ENCODE data around the gene RAB37.
A peak's percentile ranks its signal among the peaks of the same experiment; 100 is the strongest.

RAB37 gene

GRCh38 chr17:74764751-74765286 is 27.8 kb downstream of the RAB37 start:
- TF ChIP-seq POLR2AphosphoS5 (IDR thresholded peaks at IDR 0.05; ENCODE audit: low read depth, low read length): no peak
- TF ChIP-seq PAX5 (IDR thresholded peaks at IDR 0.05; ENCODE audit: insufficient read depth, low read length, severe bottlenecking): no peak
- no peak for TF ChIP-seq POLR2A (IDR thresholded peaks at IDR 0.05; ENCODE audit: low read depth, low read length)
- TF ChIP-seq SPI1 (IDR thresholded peaks at IDR 0.05; ENCODE audit: low read depth, low read length): no peak
- no peak for TF ChIP-seq POU2F2 (IDR thresholded peaks at IDR 0.05; ENCODE audit: low read depth, low read length)
- TF ChIP-seq TAF1 (IDR thresholded peaks at IDR 0.05; ENCODE audit: low read depth, low read length): no peak
- DNase-seq (ENCODE audit: insufficient read length, low spot score) (no peak), FAIRE-seq (no peak)

GRCh38 chr17:74766413-74766812 is 29.4 kb downstream of the RAB37 start:
- DNase-seq (ENCODE audit: insufficient read length, low spot score): no peak
- TF ChIP-seq TAF1 (IDR thresholded peaks at IDR 0.05; ENCODE audit: low read depth, low read length): no peak
- no peak for TF ChIP-seq POLR2AphosphoS5 (IDR thresholded peaks at IDR 0.05; ENCODE audit: low read depth, low read length)
- no peak for TF ChIP-seq PAX5 (IDR thresholded peaks at IDR 0.05; ENCODE audit: insufficient read depth, low read length, severe bottlenecking)
- TF ChIP-seq POLR2A (IDR thresholded peaks at IDR 0.05; ENCODE audit: low read depth, low read length): no peak
- TF ChIP-seq SPI1 (IDR thresholded peaks at IDR 0.05; ENCODE audit: low read depth, low read length): no peak
- TF ChIP-seq POU2F2 (IDR thresholded peaks at IDR 0.05; ENCODE audit: low read depth, low read length): no peak
- FAIRE-seq: no peak

GRCh38 chr17:74767111-74767516 is 30.1 kb downstream of the RAB37 start:
- FAIRE-seq (no peak), DNase-seq (ENCODE audit: insufficient read length, low spot score) (no peak)
- no peak for TF ChIP-seq POLR2A (IDR thresholded peaks at IDR 0.05; ENCODE audit: low read depth, low read length)
- no peak for TF ChIP-seq PAX5 (IDR thresholded peaks at IDR 0.05; ENCODE audit: insufficient read depth, low read length, severe bottlenecking)
- no peak for TF ChIP-seq SPI1 (IDR thresholded peaks at IDR 0.05; ENCODE audit: low read depth, low read length)
- TF ChIP-seq POLR2AphosphoS5 (IDR thresholded peaks at IDR 0.05; ENCODE audit: low read depth, low read length): no peak
- TF ChIP-seq POU2F2 (IDR thresholded peaks at IDR 0.05; ENCODE audit: low read depth, low read length): no peak
- TF ChIP-seq TAF1 (IDR thresholded peaks at IDR 0.05; ENCODE audit: low read depth, low read length): no peak

- TF ChIP-seq TAF1 (IDR thresholded peaks at IDR 0.05; ENCODE audit: low read depth, low read length) (no peak), PAX5 (IDR thresholded peaks at IDR 0.05; ENCODE audit: insufficient read depth, low read length, severe bottlenecking) (no peak), SPI1 (IDR thresholded peaks at IDR 0.05; ENCODE audit: low read depth, low read length) (no peak), POU2F2 (IDR thresholded peaks at IDR 0.05; ENCODE audit: low read depth, low read length) (no peak), POLR2AphosphoS5 (IDR thresholded peaks at IDR 0.05; ENCODE audit: low read depth, low read length) (no peak), POLR2A (IDR thresholded peaks at IDR 0.05; ENCODE audit: low read depth, low read length) (no peak)
- FAIRE-seq: no peak
- no peak for DNase-seq (ENCODE audit: insufficient read length, low spot score)
These were observed 31.2 kb downstream of the RAB37 start for GRCh38 chr17:74768069-74768762.

- TF ChIP-seq POLR2AphosphoS5 (IDR thresholded peaks at IDR 0.05; ENCODE audit: low read depth, low read length): no peak
- no peak; the same call in 1 of the 2 replicates for TF ChIP-seq POLR2A (IDR thresholded peaks at IDR 0.05; ENCODE audit: low read depth, low read length)
- TF ChIP-seq PAX5 (IDR thresholded peaks at IDR 0.05; ENCODE audit: insufficient read depth, low read length, severe bottlenecking): no peak
- TF ChIP-seq POU2F2 (IDR thresholded peaks at IDR 0.05; ENCODE audit: low read depth, low read length): no peak
- no peak for TF ChIP-seq SPI1 (IDR thresholded peaks at IDR 0.05; ENCODE audit: low read depth, low read length)
- no peak for TF ChIP-seq TAF1 (IDR thresholded peaks at IDR 0.05; ENCODE audit: low read depth, low read length)
- DNase-seq (ENCODE audit: insufficient read length, low spot score): no peak
- FAIRE-seq: no peak
These were observed 31.7 kb downstream of the RAB37 start for GRCh38 chr17:74768763-74769114.

GRCh38 chr17:74769266-74769855 is 32.3 kb downstream of the RAB37 start:
- DNase-seq (ENCODE audit: insufficient read length, low spot score) (no peak), FAIRE-seq (no peak)
- TF ChIP-seq POLR2AphosphoS5 (IDR thresholded peaks at IDR 0.05; ENCODE audit: low read depth, low read length) (no peak), POU2F2 (IDR thresholded peaks at IDR 0.05; ENCODE audit: low read depth, low read length) (no peak), TAF1 (IDR thresholded peaks at IDR 0.05; ENCODE audit: low read depth, low read length) (no peak), PAX5 (IDR thresholded peaks at IDR 0.05; ENCODE audit: insufficient read depth, low read length, severe bottlenecking) (no peak), POLR2A (IDR thresholded peaks at IDR 0.05; ENCODE audit: low read depth, low read length) (no peak), SPI1 (IDR thresholded peaks at IDR 0.05; ENCODE audit: low read depth, low read length) (no peak)

- FAIRE-seq: no peak
- TF ChIP-seq POU2F2 (IDR thresholded peaks at IDR 0.05; ENCODE audit: low read depth, low read length) (no peak), POLR2AphosphoS5 (IDR thresholded peaks at IDR 0.05; ENCODE audit: low read depth, low read length) (0 out of 2 replicates have a peak, but pooled peaks have one; percentile 30), TAF1 (IDR thresholded peaks at IDR 0.05; ENCODE audit: low read depth, low read length) (no peak), PAX5 (IDR thresholded peaks at IDR 0.05; ENCODE audit: insufficient read depth, low read length, severe bottlenecking) (no peak), SPI1 (IDR thresholded peaks at IDR 0.05; ENCODE audit: low read depth, low read length) (no peak)
- no peak for DNase-seq (ENCODE audit: insufficient read length, low spot score)
These were observed 32.9 kb downstream of the RAB37 start for GRCh38 chr17:74769856-74770497.

- FAIRE-seq (peak; percentile 93), DNase-seq (ENCODE audit: insufficient read length, low spot score) (peak; percentile 75)
- TF ChIP-seq SPI1 (IDR thresholded peaks at IDR 0.05; ENCODE audit: low read depth, low read length) (no peak), TAF1 (IDR thresholded peaks at IDR 0.05; ENCODE audit: low read depth, low read length) (no peak), PAX5 (IDR thresholded peaks at IDR 0.05; ENCODE audit: insufficient read depth, low read length, severe bottlenecking) (no peak), POU2F2 (IDR thresholded peaks at IDR 0.05; ENCODE audit: low read depth, low read length) (no peak), POLR2AphosphoS5 (IDR thresholded peaks at IDR 0.05; ENCODE audit: low read depth, low read length) (no peak), POLR2A (IDR thresholded peaks at IDR 0.05; ENCODE audit: low read depth, low read length) (no peak)
These were observed 33.7 kb downstream of the RAB37 start for GRCh38 chr17:74770498-74771318.

Data from GM12891 (cell line).